ENCODE results near the gene SOHLH1.

SOHLH1 gene

DNA sequence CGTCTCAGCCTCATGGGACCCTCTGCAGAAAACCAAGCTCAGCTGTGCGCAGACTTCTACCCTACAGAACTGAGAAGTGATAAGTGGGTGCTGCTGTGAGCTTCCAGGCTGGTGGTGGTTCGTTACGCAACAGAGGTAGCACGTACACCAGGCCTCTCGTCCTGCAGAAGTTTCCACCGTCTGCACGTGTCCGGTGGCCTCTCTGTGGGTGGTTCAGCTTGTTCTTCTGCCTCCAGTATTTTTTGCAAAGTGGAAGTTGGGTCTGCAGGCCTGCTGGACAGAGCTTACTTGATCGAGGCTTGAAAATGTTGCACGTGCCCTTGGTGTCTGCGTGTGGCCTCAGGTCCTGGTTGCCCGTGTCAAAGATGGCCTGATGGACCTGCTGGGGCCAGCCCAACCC, 30.2 kb upstream of the SOHLH1 start:
- DNase-seq = no peak

GRCh38 chr9:135728436-135729110, 29.3 kb upstream of the SOHLH1 start:
- no peak for DNase-seq

DNA sequence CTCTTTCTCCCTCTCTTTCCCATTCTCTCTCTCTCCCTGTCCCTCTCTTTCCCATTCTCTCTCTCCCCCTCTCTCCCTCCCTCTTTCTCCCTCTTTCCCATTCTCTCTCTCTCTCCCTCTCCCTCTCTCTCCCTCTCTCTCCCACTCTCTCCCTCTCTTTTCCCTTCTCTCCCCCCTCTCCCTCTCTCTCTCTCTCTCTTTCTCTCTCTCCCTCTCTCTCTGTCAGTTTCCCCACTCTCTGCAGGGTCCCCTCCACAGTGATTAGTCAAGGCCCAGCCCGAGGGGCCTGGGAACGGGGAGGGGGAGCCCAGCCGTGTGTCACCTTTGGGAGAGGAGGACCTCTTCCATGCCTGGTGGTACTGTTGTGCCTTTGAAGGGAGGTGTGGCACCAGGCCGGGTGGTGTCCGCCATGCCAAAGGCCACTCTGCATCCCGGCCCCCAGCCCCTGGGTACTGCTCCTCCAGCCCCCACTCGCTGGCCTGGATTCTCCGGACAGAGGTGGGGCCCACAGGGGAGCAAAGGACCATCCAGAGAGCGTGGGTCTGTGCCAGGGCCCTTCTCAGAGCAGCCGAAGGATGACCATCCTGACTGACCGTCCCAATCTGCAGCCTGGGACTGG, 28.1 kb upstream of the SOHLH1 start:
- no peak for DNase-seq

- no peak for DNase-seq
These were observed 27.0 kb upstream of the SOHLH1 start for GRCh38 chr9:135726138-135726853.

DNA sequence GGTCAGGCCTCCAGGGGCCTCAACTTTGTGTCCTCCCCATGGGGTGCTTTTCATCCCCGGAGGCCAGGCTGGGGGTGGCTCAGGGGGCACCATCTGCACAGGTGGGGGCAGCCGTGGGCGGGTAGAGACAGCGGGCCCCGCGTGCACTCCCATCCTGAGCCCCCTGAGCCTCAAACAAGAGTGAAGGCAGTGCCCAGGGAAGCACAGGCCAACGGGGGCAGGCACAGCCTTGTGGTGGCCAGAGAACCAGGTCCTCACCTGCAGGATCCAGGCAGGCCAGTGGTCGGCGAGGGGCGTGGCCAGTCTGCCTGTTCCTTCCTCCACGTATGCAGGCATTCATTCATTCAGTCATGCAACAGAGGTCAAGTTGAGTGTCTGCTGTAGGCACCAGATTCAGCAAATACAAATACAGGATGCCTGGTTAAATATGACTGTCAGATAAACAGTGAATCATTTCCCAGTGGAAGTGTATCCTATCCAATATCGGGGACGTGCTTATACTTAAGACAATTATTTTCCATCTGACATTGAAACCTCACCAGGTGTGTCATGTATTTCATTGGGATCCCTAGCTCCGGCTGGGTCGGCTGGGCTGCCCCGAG, 25.0 kb upstream of the SOHLH1 start:
- no peak for DNase-seq

DNA sequence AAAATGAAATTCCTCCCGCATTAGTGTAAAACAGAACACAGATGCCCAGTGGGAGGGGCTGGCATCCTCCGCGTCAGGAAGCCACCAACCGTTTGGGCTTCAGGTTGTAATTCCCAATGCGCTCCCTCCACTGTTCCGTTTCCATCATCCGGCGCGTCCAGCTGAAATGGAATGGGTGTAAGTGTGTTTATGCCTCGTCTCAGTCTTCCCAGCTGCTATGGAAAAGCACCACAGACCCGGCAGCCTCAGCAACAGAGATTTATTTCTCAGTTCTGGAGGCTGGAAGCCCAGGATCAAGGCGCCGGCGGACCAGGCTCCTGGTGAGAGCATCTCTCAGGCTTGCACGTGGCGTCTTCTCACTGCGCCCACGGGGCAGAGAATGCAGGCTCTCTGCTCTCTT, 23.1 kb upstream of the SOHLH1 start:
- DNase-seq = no peak

DNA sequence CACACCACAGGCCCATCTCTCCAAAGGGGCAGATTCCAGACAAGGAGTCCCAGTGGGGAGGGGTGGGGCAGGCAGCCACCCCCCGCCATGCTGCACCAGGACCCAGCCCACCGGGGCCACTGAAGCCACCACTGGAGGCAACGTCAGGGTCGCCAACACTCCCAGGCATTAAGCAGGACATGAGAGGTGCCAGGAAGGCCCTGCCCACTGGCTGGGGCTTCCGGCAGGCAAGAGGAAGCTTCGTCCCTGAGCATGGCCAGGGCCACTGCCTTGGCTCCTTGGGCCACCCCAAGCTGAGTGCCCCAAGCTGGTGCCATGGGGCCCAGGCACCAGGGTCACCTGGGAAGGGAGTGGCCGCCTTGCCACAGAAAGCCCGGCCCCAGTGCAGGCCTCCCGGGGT, 20.2 kb upstream of the SOHLH1 start:
- no peak for DNase-seq

DNA sequence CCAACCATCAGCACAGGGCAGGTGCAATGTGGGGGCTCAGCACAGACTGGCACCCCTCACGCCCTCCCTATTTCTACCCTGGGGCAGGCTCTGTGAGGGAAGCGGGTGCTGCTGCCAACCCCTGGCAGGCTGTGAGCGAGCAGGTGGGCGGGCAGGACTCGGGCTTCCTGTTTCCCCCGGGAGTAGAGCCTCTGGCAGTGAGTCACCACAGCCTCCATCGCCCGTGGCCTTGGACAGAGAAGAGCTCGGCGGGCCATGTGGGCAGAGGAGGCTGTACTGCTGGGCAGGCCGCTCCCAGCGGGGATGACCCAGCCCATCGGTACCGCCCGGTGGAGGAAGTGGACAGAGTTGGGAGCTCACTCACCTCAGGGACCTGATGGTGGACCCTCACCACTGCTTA, 19.3 kb upstream of the SOHLH1 start:
- no peak for DNase-seq

DNA sequence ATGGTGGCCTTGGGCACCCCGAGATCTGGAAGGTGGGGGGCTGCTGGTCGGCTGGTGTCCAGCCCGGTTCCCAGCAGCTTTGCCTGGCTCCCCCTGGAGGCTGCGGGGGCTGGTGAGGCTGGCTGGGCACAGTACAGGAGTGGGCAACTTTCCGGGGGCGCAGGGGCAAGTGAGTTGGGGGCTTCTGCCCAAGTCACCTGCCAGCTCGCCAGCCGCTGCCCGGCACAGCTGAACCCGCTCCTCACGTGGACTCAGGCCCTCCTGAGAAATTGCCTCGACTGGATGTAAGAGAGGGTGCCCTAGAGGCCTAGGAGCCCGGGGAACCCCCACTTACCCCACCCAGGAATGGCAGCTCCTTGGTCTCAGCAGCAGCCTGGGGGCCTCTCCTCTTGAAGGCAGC, 18.1 kb upstream of the SOHLH1 start:
- no peak for DNase-seq

DNA sequence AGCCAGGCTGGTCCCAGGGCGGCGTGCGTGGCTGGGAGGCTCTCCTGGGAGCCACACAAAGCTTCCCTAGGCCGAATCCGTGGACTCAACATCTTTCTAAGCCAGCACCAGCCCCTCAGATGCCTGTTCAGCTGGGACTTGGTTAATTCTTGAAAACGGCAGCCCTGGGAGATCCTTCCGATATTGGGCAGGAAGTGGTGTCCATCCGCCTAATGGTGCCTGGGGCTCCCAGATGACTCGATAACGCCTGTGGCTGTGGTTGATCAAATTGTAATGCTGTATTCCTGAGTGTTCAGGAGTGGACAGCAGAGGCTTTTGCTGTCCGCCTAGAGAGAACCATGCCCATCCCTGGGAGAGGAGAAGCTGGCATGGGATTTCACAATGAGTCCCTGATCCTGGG, 16.8 kb upstream of the SOHLH1 start:
- DNase-seq = no peak

GRCh38 chr9:135715056-135715595, 15.8 kb upstream of the SOHLH1 start:
- no peak for DNase-seq

DNA sequence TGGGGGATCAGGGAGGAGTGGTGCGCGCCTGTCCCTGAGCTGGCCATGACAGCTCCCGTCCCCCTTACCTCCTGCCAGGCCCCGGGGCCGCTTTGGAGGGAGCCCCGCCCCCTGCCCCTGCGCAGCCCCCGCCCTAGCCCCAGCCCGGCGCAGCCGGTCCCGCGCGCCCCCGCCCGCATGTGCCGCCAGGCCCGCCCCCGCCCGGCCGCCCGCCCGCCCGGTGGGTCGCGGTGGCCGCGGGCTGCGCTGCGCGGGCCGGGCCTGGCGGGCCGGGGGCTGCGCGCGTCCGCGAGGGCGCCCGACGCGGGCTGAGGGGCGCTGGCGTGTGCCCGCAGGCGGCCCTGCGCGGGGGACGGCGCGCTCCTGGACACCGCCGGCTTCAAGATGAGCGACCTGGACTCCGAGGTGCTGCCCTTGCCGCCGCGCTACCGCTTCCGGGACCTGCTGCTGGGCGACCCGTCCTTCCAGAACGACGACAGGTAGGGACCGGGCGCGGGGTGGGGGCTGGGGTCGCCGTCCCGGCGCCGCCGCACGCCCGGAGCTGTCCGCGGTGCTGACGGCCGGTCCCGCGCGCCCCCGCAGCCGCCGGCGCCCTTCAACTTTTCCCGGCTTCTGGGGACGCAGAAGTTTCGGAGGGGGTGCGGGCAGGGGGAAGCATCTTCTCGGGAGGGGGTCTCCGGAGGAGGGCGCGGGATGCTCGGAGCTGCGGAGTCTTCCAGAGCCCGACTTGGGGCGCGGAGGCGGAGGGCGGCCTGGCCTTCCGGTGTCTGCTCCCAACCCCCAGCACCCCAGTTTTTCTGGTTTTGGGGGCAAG, 15.2 kb upstream of the SOHLH1 start:
- DNase-seq = no peak

DNA sequence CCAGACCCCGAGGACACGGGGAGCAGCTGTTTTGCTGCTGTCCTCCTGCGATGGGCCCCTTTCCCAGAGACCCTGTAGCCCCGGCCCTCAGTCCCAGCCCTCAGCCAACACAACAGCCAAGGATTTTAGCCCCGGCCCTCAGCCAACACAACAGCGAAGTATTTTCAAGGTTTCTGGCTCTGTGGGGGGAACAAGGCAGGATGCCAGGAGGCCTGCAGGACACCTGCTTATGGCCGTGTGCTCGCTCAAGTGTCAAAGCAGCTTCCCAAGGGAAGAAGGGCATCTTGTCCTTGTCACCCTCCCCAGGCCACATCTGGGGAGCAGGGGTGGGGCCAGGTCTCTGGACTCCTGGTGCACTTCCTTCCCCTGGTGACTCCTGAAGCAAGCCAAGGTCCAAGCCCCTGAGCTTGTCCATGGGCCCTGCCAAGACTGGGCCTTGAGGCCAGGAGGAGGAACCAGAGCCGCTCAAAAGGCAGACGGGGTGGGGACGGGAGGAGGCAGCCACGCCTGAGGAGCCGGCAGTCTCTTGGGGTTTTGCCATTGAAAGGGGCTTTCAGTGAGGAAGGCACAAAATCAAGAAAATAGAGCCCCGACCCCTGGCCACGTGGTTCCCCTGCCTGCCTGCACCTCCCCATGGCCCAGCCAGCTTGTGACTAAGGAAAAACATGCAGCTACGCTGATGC, 13.5 kb upstream of the SOHLH1 start:
- no peak for DNase-seq

GRCh38 chr9:135711881-135712280, 12.6 kb upstream of the SOHLH1 start:
- DNase-seq = no peak

DNA sequence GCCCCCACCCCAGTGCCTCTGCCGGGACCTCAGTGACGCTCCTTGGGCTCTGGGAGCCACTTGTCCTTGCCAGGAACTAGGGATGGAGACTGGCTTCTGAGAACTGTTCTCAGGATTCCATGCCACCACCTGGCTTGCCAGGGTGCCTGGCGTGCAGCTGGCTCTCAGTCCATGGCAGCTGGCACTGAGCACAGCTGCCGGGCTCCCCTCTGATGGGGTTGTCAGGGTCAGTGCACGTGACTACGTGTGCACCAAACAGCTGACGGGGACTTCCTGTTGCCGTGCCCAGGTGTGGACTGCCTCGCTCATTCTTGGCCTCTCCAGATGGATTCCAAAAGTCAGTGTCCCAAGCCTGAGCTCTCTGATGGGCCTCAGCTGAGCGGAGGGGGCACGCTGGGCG, 12.1 kb upstream of the SOHLH1 start:
- peak; percentile 21 for DNase-seq

DNA sequence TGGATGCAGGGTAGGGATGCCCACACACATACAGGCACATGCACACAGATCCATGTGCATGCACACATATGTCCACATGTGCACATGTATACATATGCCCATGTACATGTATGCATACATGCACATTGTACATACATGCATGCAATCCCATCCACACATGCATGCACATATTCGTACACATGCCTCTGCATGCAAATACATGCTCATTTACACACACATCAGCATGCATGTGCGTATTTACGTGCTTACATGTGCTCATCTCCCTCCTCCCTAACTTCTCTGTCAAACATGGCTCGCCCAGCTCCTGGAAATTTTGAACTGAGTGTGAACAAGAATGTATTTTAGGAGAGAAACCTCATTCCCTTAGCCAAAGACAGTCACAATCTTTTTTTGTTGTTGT, 8.9 kb upstream of the SOHLH1 start:
- DNase-seq = no peak

GRCh38 chr9:135707252-135708138, 8.2 kb upstream of the SOHLH1 start:
- no peak for DNase-seq

DNA sequence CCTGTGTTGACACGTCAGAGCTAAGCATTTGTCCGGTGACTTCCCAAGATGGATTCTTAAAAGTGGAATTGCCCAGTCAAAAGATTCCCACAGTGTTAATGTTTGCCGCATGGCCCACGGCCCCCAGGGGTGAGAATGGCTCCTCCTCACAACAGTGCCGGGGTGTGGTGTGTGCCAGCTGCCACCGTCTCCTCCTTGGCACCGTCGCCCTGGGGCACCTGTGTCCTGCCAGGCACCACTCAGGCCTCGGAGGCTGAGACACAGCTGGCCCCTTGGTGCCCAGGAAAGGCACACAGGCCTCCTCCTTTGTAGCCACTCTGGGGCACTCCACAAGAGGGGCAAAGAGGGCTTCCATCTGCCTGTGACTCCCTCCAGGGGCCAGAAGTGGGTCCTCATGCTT, 7.0 kb upstream of the SOHLH1 start:
- DNase-seq = no peak

- DNase-seq = no peak
These were observed 6.1 kb upstream of the SOHLH1 start for GRCh38 chr9:135705376-135705775.

DNA sequence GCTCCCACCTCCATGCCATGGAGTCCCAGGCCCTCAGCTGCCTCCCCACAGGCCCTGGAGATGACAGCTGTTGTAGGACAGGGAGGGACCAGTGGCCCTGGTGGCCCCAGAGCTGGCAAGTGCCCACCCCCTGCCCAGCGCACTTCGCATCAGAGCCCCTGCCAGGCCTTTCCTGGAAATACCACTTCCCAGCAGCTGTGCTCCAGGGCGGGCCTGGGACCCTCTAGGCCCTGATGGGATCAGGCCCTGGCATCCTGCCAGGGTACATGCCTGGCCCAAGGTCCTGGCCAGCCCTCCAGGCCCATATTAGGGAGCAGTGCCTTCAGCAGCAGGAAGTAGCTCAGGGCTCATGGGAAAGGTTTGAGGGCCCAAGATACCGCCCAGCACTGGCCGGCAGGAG, 5.2 kb upstream of the SOHLH1 start:
- DNase-seq = no peak

GRCh38 chr9:135703726-135704125, 4.4 kb upstream of the SOHLH1 start:
- no peak for DNase-seq

Measured in NCI-H146 (cell line).